ENCODE data around the gene CDON. TPM values are rescaled to one million over a fixed set of nuclear protein-coding genes. Genes with fewer than 3 reads are reported as not detected.
"Not testable (repeated sequence)": the region's sequence is repeated elsewhere in the genome, so short reads cannot be mapped to it uniquely, and the experiment has no call there.

The CDON gene
- total RNA-seq, 1 donor from 2014 or later: 0.24 TPM

DNA sequence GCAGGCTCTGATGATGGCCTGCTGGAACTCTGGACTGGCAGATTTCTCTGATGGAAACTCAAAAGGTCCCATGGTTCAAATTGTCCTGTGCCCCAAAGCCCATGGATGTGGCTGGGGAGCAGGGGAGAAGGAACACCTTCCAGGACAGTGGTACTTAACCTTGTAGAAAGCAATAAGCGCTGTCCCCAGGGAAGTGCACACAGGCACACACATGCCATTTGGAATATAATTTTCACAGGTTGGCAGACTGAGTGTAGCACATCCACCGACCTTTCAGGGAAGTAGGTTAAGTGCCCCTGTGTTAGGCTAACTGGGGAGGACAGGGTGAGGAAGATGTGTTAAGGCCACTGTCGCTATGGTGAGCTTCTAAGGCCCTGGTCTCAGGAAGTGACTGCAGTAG, 140.5 kb downstream of the CDON start:
- TF ChIP-seq, protein P1, sequence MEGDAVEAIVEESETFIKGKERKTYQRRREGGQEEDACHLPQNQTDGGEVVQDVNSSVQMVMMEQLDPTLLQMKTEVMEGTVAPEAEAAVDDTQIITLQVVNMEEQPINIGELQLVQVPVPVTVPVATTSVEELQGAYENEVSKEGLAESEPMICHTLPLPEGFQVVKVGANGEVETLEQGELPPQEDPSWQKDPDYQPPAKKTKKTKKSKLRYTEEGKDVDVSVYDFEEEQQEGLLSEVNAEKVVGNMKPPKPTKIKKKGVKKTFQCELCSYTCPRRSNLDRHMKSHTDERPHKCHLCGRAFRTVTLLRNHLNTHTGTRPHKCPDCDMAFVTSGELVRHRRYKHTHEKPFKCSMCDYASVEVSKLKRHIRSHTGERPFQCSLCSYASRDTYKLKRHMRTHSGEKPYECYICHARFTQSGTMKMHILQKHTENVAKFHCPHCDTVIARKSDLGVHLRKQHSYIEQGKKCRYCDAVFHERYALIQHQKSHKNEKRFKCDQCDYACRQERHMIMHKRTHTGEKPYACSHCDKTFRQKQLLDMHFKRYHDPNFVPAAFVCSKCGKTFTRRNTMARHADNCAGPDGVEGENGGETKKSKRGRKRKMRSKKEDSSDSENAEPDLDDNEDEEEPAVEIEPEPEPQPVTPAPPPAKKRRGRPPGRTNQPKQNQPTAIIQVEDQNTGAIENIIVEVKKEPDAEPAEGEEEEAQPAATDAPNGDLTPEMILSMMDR (IDR thresholded peaks at IDR 0.05): no peak
- intact Hi-C loops (cut with micrococcal nuclease): loop anchor here (10.0 kb wide), 1 partner anchor 1423 kb away; no protein-coding TSS in a partner anchor
- Mint-ChIP-seq H3K27me3 (peaks cover 15% of the 10 kb centered on the region), H3K9me3 (no peaks in the 10 kb centered on the region), H3K36me3 (ENCODE audit: low read depth) (no peaks in the 10 kb centered on the region), H3K27ac (no peak overlapping the region), H3K4me3 (no peak overlapping the region), H3K4me1 (no peaks in the 10 kb centered on the region)
- DNase-seq: no peak
- ATAC-seq (ENCODE audit: low read depth): no peak
- POLR2A ChIA-PET: no interaction called here
- CTCF ChIA-PET: interaction anchor here (2.2 kb wide), 1 partner anchor 272 kb away, joined by 7 read pairs; no protein-coding TSS in a partner anchor

DNA sequence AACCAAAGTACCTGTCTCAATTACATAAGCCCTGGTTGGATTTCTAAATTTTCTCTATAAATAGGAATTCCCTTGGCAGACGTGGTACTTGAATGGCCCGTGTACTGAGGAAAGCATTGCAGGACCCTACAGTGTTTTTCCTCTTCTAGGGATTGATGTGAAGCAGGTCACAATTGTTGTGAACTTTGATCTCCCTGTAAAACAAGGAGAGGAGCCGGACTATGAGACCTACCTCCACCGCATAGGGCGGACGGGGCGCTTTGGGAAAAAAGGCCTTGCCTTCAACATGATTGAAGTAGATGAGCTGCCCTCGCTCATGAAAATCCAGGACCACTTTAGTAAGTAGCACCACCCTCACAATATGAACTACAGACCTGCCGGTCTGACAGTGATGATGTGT, 141.6 kb downstream of the CDON start:
- Mint-ChIP-seq H3K9me3 (no peaks in the 10 kb centered on the region), H3K27me3 (peaks cover 12% of the 10 kb centered on the region), H3K27ac (no peak overlapping the region), H3K36me3 (ENCODE audit: low read depth) (no peaks in the 10 kb centered on the region), H3K4me1 (no peaks in the 10 kb centered on the region), H3K4me3 (no peak overlapping the region)
- ChIA-PET POLR2A (no interaction called here), CTCF (interaction anchor here (0.8 to 2.2 kb wide), 2 partner anchors 18 to 273 kb away, joined by 3 to 7 read pairs; partner anchors contain the start of gene PUS3)
- TF ChIP-seq, protein P1 (IDR thresholded peaks at IDR 0.05): no peak
- no peak for DNase-seq
- intact Hi-C loops (cut with micrococcal nuclease): loop anchor here (10.0 kb wide), 1 partner anchor 1424 kb away; no protein-coding TSS in a partner anchor
- ATAC-seq (ENCODE audit: low read depth): no peak

DNA sequence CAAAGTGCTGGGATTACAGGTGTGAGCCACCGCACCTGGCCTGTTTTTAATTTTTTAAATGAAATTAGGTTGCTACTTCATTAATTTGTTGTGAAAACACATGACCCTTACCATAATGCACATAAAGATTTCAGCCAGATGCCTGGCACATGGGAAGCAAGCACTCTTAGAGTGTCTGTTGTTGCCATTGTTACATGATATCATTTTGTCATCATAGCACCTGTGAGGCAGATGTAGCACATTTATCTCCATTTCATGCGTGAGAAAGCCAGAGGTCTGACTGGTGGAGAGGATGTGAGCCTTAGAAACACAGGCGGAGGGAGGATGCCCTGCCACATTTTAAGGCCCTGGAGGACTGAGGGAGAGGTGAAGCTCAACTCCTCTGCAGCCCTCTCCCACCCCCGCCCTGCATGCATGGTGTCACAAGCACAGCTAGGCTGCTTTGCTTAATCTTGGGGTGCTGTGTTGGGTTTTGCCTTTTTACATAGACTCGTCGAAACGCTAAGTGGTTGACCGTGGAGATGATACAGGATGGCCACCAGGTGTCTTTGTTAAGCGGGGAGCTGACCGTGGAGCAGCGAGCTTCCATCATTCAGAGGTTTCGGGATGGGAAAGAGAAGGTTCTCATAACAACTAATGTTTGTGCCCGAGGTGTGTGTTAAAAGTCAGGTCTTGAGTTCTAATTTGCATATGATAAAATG, 144.4 kb downstream of the CDON start:
- TF ChIP-seq, protein P1 (IDR thresholded peaks at IDR 0.05): no peak

DNA sequence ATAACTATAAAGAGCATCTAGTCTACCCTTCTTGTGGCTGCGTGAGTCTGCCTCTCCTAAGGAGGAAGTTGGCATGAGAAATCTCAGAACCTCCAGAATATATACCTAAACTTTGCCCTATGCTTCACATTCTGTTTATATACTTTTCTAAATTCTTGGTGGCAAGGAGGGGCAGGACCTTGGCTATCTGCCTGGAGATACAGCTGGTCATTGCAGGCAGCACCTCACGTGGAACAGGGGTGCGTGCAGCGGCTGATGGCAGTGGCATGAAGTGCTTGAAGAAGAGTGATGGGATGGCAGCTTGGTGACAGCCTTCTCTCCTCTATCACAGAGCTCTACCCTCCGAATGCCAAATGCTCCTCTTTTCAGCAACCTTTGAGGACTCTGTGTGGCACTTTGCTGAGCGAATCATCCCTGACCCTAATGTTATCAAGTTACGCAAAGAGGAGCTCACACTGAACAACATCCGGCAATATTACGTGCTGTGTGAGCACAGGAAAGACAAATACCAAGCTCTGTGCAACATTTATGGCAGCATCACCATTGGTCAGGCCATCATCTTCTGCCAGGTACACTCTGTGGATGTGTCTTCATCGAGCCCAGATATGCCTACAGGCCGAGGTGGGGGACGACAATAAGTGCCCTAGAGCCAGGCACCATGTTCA, 145.9 kb downstream of the CDON start:
- ATAC-seq (ENCODE audit: low read depth): no peak
- intact Hi-C loops (cut with micrococcal nuclease): no loop called here
- no peak overlapping the region for H3K27ac Mint-ChIP-seq
- POLR2A ChIA-PET: interaction anchor here (0.6 kb wide), 1 partner anchor 42 kb away, joined by 3 read pairs; no protein-coding TSS in a partner anchor
- no peak overlapping the region for H3K4me3 Mint-ChIP-seq
- TF ChIP-seq, protein P1 (IDR thresholded peaks at IDR 0.05): no peak
- H3K36me3 Mint-ChIP-seq (ENCODE audit: low read depth): no peaks in the 10 kb centered on the region
- DNase-seq: no peak
- no peaks in the 10 kb centered on the region for H3K4me1 Mint-ChIP-seq
- H3K27me3 Mint-ChIP-seq: peaks cover 14% of the 10 kb centered on the region
- H3K9me3 Mint-ChIP-seq: no peaks in the 10 kb centered on the region
- CTCF ChIA-PET: no interaction called here

More for the DNA sequence above, 144.4 kb downstream of the CDON start:
- ChIA-PET CTCF (no interaction called here), POLR2A (no interaction called here)
- Mint-ChIP-seq H3K27me3 (peaks cover 11% of the 10 kb centered on the region), H3K9me3 (no peaks in the 10 kb centered on the region), H3K4me3 (no peak overlapping the region), H3K4me1 (no peaks in the 10 kb centered on the region), H3K36me3 (ENCODE audit: low read depth) (no peaks in the 10 kb centered on the region), H3K27ac (no peak overlapping the region)
- DNase-seq: no peak
- intact Hi-C loops (cut with micrococcal nuclease): no loop called here
- ATAC-seq (ENCODE audit: low read depth): no peak

DNA sequence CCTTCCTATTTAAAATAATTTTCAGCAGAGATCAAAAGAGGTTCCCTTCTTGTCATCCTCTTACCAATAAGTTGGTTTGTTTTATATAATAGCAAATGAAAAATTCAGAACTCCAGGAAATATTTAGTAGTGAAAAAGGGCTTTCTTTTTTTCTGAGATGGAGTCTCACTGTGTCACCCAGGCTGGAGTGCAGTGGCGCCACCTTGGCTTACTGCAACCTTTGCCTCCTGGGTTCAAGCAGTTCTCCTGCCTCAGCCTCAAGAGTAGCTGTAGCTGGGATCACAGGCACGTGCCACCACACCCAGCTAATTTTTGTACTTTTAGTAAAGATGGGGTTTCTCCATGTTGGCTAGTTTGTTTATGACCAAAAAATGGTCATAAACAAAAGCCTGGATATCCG, 148.1 kb downstream of the CDON start:
- ATAC-seq (ENCODE audit: low read depth): not testable (repeated sequence)

More for the DNA sequence above, 148.1 kb downstream of the CDON start:
- H3K36me3 Mint-ChIP-seq (ENCODE audit: low read depth); H3K4me3 Mint-ChIP-seq; H3K27ac Mint-ChIP-seq; H3K9me3 Mint-ChIP-seq; CTCF ChIA-PET; POLR2A ChIA-PET; intact Hi-C loops (cut with micrococcal nuclease); DNase-seq; H3K4me1 Mint-ChIP-seq: not testable (repeated sequence)
- H3K27me3 Mint-ChIP-seq: peaks cover 19% of the 10 kb centered on the region
